CD8-positive, alpha-beta memory T cell (primary cell): ENCODE measurements around the gene DMPK. TPM values are rescaled to one million over a fixed set of nuclear protein-coding genes. Genes with fewer than 3 reads are reported as not detected.

ENCODE experiments used
- polyA plus RNA-seq: library from polyadenylated mRNA; unstranded; fragments of 300-500 nt; fragmentation: Illumina TruSeq; gene quantifications from one replicate; pipeline ENCODE4 v1.2.3, GENCODE V29; 2021
- total RNA-seq, 2 experiments: library from RNA; stranded (reverse); gene quantifications; one replicate each; pipeline ENCODE4 v1.2.3, GENCODE V29; 2021

DMPK gene
- total and polyA plus RNA-seq, 3 experiments from 2014 or later = 1.6 to 28.2 (median 27.1) TPM

Other genes starting within 250 kb of the DMPK start
- 10 to 100 TPM; 14.2 to 17.5 TPM for gene OPA3, start 197.7 kb downstream of the DMPK start, total RNA-seq
- gene OPA3, start 197.7 kb downstream of the DMPK start, polyA plus RNA-seq = 18.1 TPM
- not detected for gene GPR4, start 180.3 kb downstream of the DMPK start, total RNA-seq
- gene GPR4, start 180.3 kb downstream of the DMPK start, polyA plus RNA-seq = not detected
- 100 to 1,000 TPM; 122 to 128 TPM for gene EML2, start 143.1 kb downstream of the DMPK start, total RNA-seq
- 18.8 TPM for gene EML2, start 143.1 kb downstream of the DMPK start, polyA plus RNA-seq
- gene GIPR, start 114.3 kb downstream of the DMPK start, total RNA-seq = 1 to 10 TPM; 1.7 to 1.9 TPM
- gene GIPR, start 114.3 kb downstream of the DMPK start, polyA plus RNA-seq = 0.21 TPM
- gene SNRPD2, start 90.5 kb downstream of the DMPK start, total RNA-seq = 100 to 1,000 TPM; 738 to 747 TPM
- gene SNRPD2, start 90.5 kb downstream of the DMPK start, polyA plus RNA-seq = 1,016 TPM
- 10 to 100 TPM; 11.3 to 11.5 TPM for gene QPCTL, start 89.8 kb downstream of the DMPK start, total RNA-seq
- gene QPCTL, start 89.8 kb downstream of the DMPK start, polyA plus RNA-seq = 2.0 TPM
- gene FBXO46, start 51.6 kb downstream of the DMPK start, total RNA-seq = 10 to 100 TPM; 25.2 to 30.4 TPM
- 21.1 TPM for gene FBXO46, start 51.6 kb downstream of the DMPK start, polyA plus RNA-seq
- not detected for gene MEIOSIN, start 49.1 kb downstream of the DMPK start, total RNA-seq
- not detected for gene MEIOSIN, start 49.1 kb downstream of the DMPK start, polyA plus RNA-seq
- 1 to 10 TPM; 2.5 to 2.6 TPM for gene SIX5, start 13.2 kb downstream of the DMPK start, total RNA-seq
- 0.23 TPM for gene SIX5, start 13.2 kb downstream of the DMPK start, polyA plus RNA-seq
- gene DMWD, start 10.4 kb upstream of the DMPK start, total RNA-seq = 10 to 100 TPM; 57.6 to 62.9 TPM
- 25.6 TPM for gene DMWD, start 10.4 kb upstream of the DMPK start, polyA plus RNA-seq
- under 1 TPM; 0.16 to 0.22 TPM for gene RSPH6A, start 32.8 kb upstream of the DMPK start, total RNA-seq
- not detected for gene RSPH6A, start 32.8 kb upstream of the DMPK start, polyA plus RNA-seq
- 100 to 1,000 TPM; 116 to 119 TPM for gene SYMPK, start 80.7 kb upstream of the DMPK start, total RNA-seq
- gene SYMPK, start 80.7 kb upstream of the DMPK start, polyA plus RNA-seq = 17.5 TPM
- under 1 TPM; 0.59 to 0.62 TPM for gene FOXA3, start 81.8 kb upstream of the DMPK start, total RNA-seq
- gene FOXA3, start 81.8 kb upstream of the DMPK start, polyA plus RNA-seq = not detected
- gene IRF2BP1, start 103.7 kb upstream of the DMPK start, total RNA-seq = 10 to 100 TPM; 17.9 to 18.6 TPM
- 8.5 TPM for gene IRF2BP1, start 103.7 kb upstream of the DMPK start, polyA plus RNA-seq
- 1 to 10 TPM; 4.9 to 5.8 TPM for gene MYPOP, start 120.1 kb upstream of the DMPK start, total RNA-seq
- gene MYPOP, start 120.1 kb upstream of the DMPK start, polyA plus RNA-seq = 0.46 TPM
- gene NANOS2, start 132.3 kb upstream of the DMPK start, total RNA-seq = not detected
- gene NANOS2, start 132.3 kb upstream of the DMPK start, polyA plus RNA-seq = not detected
- gene NOVA2, start 191.4 kb upstream of the DMPK start, total RNA-seq = not detected
- not detected for gene NOVA2, start 191.4 kb upstream of the DMPK start, polyA plus RNA-seq
- 10 to 100 TPM; 20.0 to 23.3 TPM for gene CCDC61, start 213.0 kb upstream of the DMPK start, total RNA-seq
- 13.8 TPM for gene CCDC61, start 213.0 kb upstream of the DMPK start, polyA plus RNA-seq
- not detected for gene PGLYRP1, start 240.6 kb upstream of the DMPK start, total RNA-seq
- gene PGLYRP1, start 240.6 kb upstream of the DMPK start, polyA plus RNA-seq = not detected